ENCODE measurements around the gene CD109.

CD109 gene

DNA sequence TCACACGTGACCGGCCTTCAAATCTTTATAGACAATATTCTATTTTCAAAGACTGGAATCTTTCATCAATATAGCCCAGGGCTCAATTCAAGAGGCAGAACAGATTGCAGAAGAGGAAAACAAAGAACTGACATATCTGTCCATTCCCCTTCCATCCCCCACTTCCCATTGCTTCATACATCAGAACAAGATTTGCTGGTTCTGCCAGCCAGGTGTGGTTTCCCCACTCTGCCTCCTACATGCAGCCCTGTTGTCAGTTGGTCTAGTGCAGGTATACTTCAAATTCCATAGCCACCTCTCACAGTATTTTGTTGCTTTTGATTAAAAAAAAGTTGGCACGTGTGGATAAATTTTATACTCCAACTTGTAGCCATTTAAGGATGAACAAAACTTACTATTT lies 174.9 kb downstream of the CD109 start:
- no peak for DNase-seq

DNA sequence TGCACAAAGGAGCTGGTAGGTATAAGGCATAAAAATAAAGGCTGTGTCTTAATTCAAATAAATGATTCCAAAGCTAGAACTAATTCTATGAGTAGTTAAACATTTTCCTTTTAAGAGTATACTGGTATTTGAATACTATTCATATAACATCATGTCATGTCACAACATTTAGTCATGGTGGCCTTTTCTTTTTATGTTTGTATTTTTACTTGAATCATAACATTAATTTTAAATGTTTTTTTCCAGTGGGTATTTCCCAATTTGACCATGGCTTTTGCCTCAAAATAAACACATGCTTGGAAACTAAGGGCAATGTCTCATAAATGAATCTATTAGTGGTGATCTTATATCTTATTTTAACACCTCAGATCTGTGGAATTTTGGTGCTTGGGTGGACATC lies 177.1 kb downstream of the CD109 start:
- no peak for DNase-seq

Data from NCI-H187 treated with DMSO at 0.1 percent for 48 hours (cell line).